GM12878 (cell line): Measurements from ENCODE around the gene PLB1.

Source experiments
- CEBPB ChIP-seq, 2 experiments: fragments of 150-350 bp in 1 of 2; IDR thresholded peaks; 2 replicates each; pipeline ENCODE4 v1.6.1; 2012 to 2014; ENCODE audit warnings: low read depth in 2 of 2, low read length in 2 of 2, borderline replicate concordance in 1 of 2, inconsistent platforms in 1 of 2
- MEF2A ChIP-seq: IDR thresholded peaks from 2 replicates; pipeline ENCODE4 v1.6.1; 2011; ENCODE audit warnings: low read depth, mild to moderate bottlenecking, low read length, moderate library complexity; ENCODE audit not compliant: insufficient read depth
- MYC ChIP-seq: IDR thresholded peaks from 2 replicates; pipeline ENCODE4 v1.6.1; 2011; ENCODE audit warnings: mild to moderate bottlenecking, low read length, moderate library complexity, inconsistent platforms; ENCODE audit not compliant: insufficient read depth, insufficient replicate concordance, insufficient read length, severe bottlenecking
- SP1 ChIP-seq: IDR thresholded peaks from one replicate; pipeline ENCODE4 v1.6.1; 2011; ENCODE audit warnings: low read depth, low read length

- TF ChIP-seq MEF2A = no peak
- TF ChIP-seq SP1 = no peak
- TF ChIP-seq MYC = no peak
- TF ChIP-seq CEBPB (IDR thresholded peaks at IDR 0.05; ENCODE audit: borderline replicate concordance in 1 of 2, low read depth in 2 of 2, low read length in 2 of 2) = no peak
Measured at GRCh38 chr2:28648147-28648546, 152.3 kb downstream of the PLB1 start.
